Trophoblast cell (in vitro differentiated cells and primary cell): Measurements from ENCODE around the gene CRB2.

Experiments
- DNase-seq, 2 donors: peaks; one replicate each; pipeline ENCODE4 v3.0.0-alpha.2; 2016
- H2AFZ ChIP-seq: 2 replicates; pipeline ENCODE4 v1.6.1; 2013; ENCODE audit warnings: low read length, moderate library complexity, mild to moderate bottlenecking; ENCODE audit not compliant: insufficient read depth, poor library complexity
- H2AK5ac ChIP-seq: 2 replicates; pipeline ENCODE4 v1.6.1; 2013; ENCODE audit warnings: mild to moderate bottlenecking, low read length
- H2BK120ac ChIP-seq: 2 replicates; pipeline ENCODE4 v1.6.1; 2013; ENCODE audit warnings: low read length, mild to moderate bottlenecking, moderate library complexity; ENCODE audit not compliant: insufficient read depth, poor library complexity
- H2BK12ac ChIP-seq: 2 replicates; pipeline ENCODE4 v1.6.1; 2013; ENCODE audit warnings: mild to moderate bottlenecking, low read length, moderate library complexity
- H2BK5ac ChIP-seq: 2 replicates; pipeline ENCODE4 v1.6.1; 2013; ENCODE audit warnings: low read length, low read depth, moderate library complexity, mild to moderate bottlenecking; ENCODE audit not compliant: poor library complexity
- H3K14ac ChIP-seq: 2 replicates; pipeline ENCODE4 v1.6.1; 2013; ENCODE audit warnings: mild to moderate bottlenecking, low read length
- H3K18ac ChIP-seq: 2 replicates; pipeline ENCODE4 v1.6.1; 2013; ENCODE audit warnings: mild to moderate bottlenecking, low read length
- H3K23ac ChIP-seq: 2 replicates; pipeline ENCODE4 v1.6.1; 2013; ENCODE audit warnings: low read length
- H3K27ac ChIP-seq: 2 replicates; pipeline ENCODE4 v1.5.1; 2013; ENCODE audit warnings: low read depth, mild to moderate bottlenecking, inconsistent platforms, low read length, moderate library complexity
- H3K27me3 ChIP-seq: 2 replicates; pipeline ENCODE4 v1.6.1; 2013; ENCODE audit warnings: inconsistent platforms, mild to moderate bottlenecking, low read length, moderate library complexity; ENCODE audit not compliant: insufficient read depth
- H3K36me3 ChIP-seq, 2 experiments: 1 replicate in 1 of 2; 2 replicates in 1 of 2; pipeline ENCODE4 v1.6.1; 2013; ENCODE audit warnings: low read length in 2 of 2, mild to moderate bottlenecking in 2 of 2, moderate library complexity in 1 of 2; ENCODE audit not compliant: insufficient read depth in 2 of 2, control insufficient read depth in 1 of 2
- H3K4ac ChIP-seq: 2 replicates; pipeline ENCODE4 v1.6.1; 2013; ENCODE audit warnings: low read depth, mild to moderate bottlenecking, low read length, moderate library complexity
- H3K4me1 ChIP-seq, 2 experiments: 1 replicate in 1 of 2; 2 replicates in 1 of 2; pipeline ENCODE4 v1.6.1; 2013; ENCODE audit warnings: low read length in 2 of 2, mild to moderate bottlenecking in 2 of 2, moderate library complexity in 1 of 2; ENCODE audit not compliant: insufficient read depth in 2 of 2, control insufficient read depth in 1 of 2
- H3K4me2 ChIP-seq: 2 replicates; pipeline ENCODE4 v1.6.1; 2013; ENCODE audit warnings: inconsistent platforms, mild to moderate bottlenecking, low read length, moderate library complexity
- H3K4me3 ChIP-seq: 2 replicates; pipeline ENCODE4 v1.5.1; 2013; ENCODE audit warnings: mild to moderate bottlenecking, low read depth, low read length, inconsistent platforms
- H3K79me1 ChIP-seq: one replicate; pipeline ENCODE4 v1.6.1; 2013; ENCODE audit warnings: low read length
- H3K79me2 ChIP-seq: 2 replicates; pipeline ENCODE4 v1.6.1; 2013; ENCODE audit warnings: low read length, mild to moderate bottlenecking; ENCODE audit not compliant: control insufficient read depth, insufficient read depth, poor library complexity
- H3K9ac ChIP-seq: 2 replicates; pipeline ENCODE4 v1.6.1; 2013; ENCODE audit warnings: mild to moderate bottlenecking, low read length
- H3K9me3 ChIP-seq: 2 replicates; pipeline ENCODE4 v1.6.1; 2013; ENCODE audit warnings: low read depth, mild to moderate bottlenecking, control low read depth, inconsistent platforms, low read length; ENCODE audit not compliant: insufficient read depth
- H4K12ac ChIP-seq: 2 replicates; pipeline ENCODE4 v1.6.1; 2013; ENCODE audit warnings: low read depth, mild to moderate bottlenecking, low read length, moderate library complexity
- H4K8ac ChIP-seq: 2 replicates; pipeline ENCODE4 v1.6.1; 2013; ENCODE audit warnings: low read depth, mild to moderate bottlenecking, low read length, moderate library complexity
- H4K91ac ChIP-seq: one replicate; pipeline ENCODE4 v1.6.1; 2013; ENCODE audit warnings: low read depth, mild to moderate bottlenecking, low read length, moderate library complexity
- WGBS: extraction: QIAGEN DNeasy Blood & Tissue Kit; methylation state at CpG from one replicate; pipeline ENCODE4 v1.1.7; 2013; ENCODE audit warnings: missing lambda C conversion rate; ENCODE audit not compliant: insufficient read length, insufficient coverage; ENCODE audit errors: extremely low coverage; 5-methylcytosine and 5-hydroxymethylcytosine counted together

The CRB2 gene

DNA sequence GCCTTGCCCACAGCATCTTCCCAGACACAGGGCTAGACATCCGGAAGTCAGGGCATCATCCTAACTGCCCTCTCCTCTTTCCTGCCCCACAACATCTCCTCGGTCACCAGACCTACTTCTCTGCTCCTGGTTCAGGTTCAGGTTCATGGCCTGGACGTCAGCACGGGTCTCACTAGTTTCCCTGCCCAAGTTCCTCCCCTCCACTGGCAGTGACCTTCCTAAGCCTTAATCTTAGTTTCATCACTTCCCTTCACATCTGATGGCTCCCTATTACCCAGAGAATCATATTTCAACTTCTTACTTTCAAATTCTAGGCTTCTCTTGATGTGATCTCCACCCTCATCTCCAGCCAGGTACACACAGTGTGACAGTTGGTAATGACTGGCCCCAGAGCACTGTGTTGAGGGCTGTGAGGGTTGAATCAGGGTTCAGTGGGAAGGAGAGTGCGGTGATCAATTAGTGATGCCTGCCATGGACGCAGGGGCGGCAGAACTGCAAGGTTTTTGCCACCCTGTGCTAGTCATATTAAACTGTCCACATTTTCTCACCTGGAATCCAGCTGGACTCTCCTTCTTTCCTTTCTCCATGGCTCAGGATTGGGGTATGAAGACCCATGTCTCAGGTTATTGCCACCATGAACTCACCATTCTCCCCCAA lies 34.3 kb upstream of the CRB2 start:
- Histone ChIP-seq H3K9me3 (no peaks in the 10 kb centered on the region), H3K79me2 (no peaks in the 10 kb centered on the region), H2BK12ac (no peak overlapping the region), H2BK5ac (no peak overlapping the region), H2AK5ac (no peak overlapping the region), H2AFZ (no peak overlapping the region), H3K36me3 (no peaks in the 10 kb centered on the region), H3K9ac (no peak overlapping the region), H3K14ac (no peak overlapping the region), H4K91ac (no peak overlapping the region), H4K8ac (no peak overlapping the region), H3K4me1 (peaks cover 19 to 25% of the 10 kb centered on the region in 2 experiments), H2BK120ac (no peak overlapping the region), H4K12ac (no peak overlapping the region), H3K27ac (no peak overlapping the region), H3K4me3 (no peak overlapping the region), H3K4ac (no peak overlapping the region), H3K4me2 (no peak overlapping the region), H3K27me3 (no peaks in the 10 kb centered on the region), H3K79me1 (peaks cover 2% of the 10 kb centered on the region), H3K18ac (no peak overlapping the region), H3K23ac (no peak overlapping the region)
- no peak for DNase-seq
- no CpG with 5 or more reads among the region's 7 CpGs for WGBS

GRCh38 chr9:123322273-123323195 lies 33.5 kb upstream of the CRB2 start:
- Histone ChIP-seq H2BK5ac (no peak overlapping the region), H2BK12ac (no peak overlapping the region), H2BK120ac (no peak overlapping the region), H4K91ac (peak overlapping the region; percentile 13), H3K27me3 (no peaks in the 10 kb centered on the region), H4K12ac (no peak overlapping the region), H3K9me3 (no peaks in the 10 kb centered on the region), H2AFZ (peak overlapping the region; percentile 32), H2AK5ac (no peak overlapping the region), H3K4me3 (no peak overlapping the region), H4K8ac (no peak overlapping the region), H3K27ac (no peak overlapping the region), H3K23ac (no peak overlapping the region), H3K9ac (no peak overlapping the region), H3K4me2 (no peak overlapping the region), H3K4me1 (peaks cover 25 to 31% of the 10 kb centered on the region in 2 experiments), H3K18ac (no peak overlapping the region), H3K14ac (no peak overlapping the region), H3K79me1 (peaks cover 6% of the 10 kb centered on the region), H3K4ac (no peak overlapping the region), H3K79me2 (no peaks in the 10 kb centered on the region), H3K36me3 (no peaks in the 10 kb centered on the region)
- no peak for DNase-seq
- no CpG with 5 or more reads among the region's 11 CpGs for WGBS

GRCh38 chr9:123323196-123324013 lies 32.6 kb upstream of the CRB2 start:
- H3K18ac ChIP-seq: no peak overlapping the region
- no peak overlapping the region for H3K23ac ChIP-seq
- H3K9me3 ChIP-seq: no peaks in the 10 kb centered on the region
- H3K4me2 ChIP-seq: no peak overlapping the region
- H2BK12ac ChIP-seq: no peak overlapping the region
- no peak overlapping the region for H4K91ac ChIP-seq
- no peak overlapping the region for H2AFZ ChIP-seq
- no peak overlapping the region for H2BK5ac ChIP-seq
- no peaks in the 10 kb centered on the region for H3K79me2 ChIP-seq
- no peak for DNase-seq
- no peak overlapping the region for H2AK5ac ChIP-seq
- no peak overlapping the region for H4K8ac ChIP-seq
- H4K12ac ChIP-seq: no peak overlapping the region
- no peaks in the 10 kb centered on the region for H3K27me3 ChIP-seq
- H3K27ac ChIP-seq: no peak overlapping the region
- WGBS: no CpG with 5 or more reads among the region's 13 CpGs
- peaks cover 6% of the 10 kb centered on the region for H3K79me1 ChIP-seq
- no peak overlapping the region for H3K4ac ChIP-seq
- H3K14ac ChIP-seq: no peak overlapping the region
- peaks cover 31 to 39% of the 10 kb centered on the region in 2 experiments for H3K4me1 ChIP-seq
- no peak overlapping the region for H2BK120ac ChIP-seq
- no peaks in the 10 kb centered on the region for H3K36me3 ChIP-seq
- no peak overlapping the region for H3K9ac ChIP-seq
- no peak overlapping the region for H3K4me3 ChIP-seq

DNA sequence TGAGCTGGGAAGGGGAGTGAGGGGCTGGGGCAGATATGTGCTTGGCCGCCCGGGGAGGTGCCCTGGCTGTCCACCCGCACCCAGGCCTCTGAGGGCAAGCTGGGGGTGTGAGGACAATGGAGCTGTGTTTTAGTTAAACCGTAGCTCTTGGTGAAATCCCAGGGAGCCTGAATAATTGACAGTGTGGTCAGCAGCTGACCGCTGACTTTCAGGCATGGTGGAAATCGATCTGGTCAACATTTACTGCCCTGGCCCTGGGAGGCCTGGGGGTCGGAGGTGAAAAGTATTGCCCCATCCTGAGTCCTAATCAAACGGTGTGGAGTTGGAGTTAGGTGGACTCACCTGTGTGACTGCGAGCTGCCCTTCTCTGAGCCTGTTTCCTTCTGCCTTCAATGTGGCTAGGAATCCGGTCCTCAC lies 31.2 kb upstream of the CRB2 start:
- no peak overlapping the region for H4K12ac ChIP-seq
- H3K4me1 ChIP-seq: peaks cover 33 to 37% of the 10 kb centered on the region in 2 experiments
- H3K79me2 ChIP-seq: no peaks in the 10 kb centered on the region

More for the DNA sequence above, 31.2 kb upstream of the CRB2 start:
- Histone ChIP-seq H3K79me1 (peaks cover 8% of the 10 kb centered on the region), H2BK120ac (no peak overlapping the region), H2BK5ac (no peak overlapping the region), H2AFZ (no peak overlapping the region), H4K91ac (no peak overlapping the region), H3K4me2 (no peak overlapping the region), H3K18ac (no peak overlapping the region), H2AK5ac (no peak overlapping the region), H3K4ac (no peak overlapping the region), H3K23ac (no peak overlapping the region), H3K27me3 (no peaks in the 10 kb centered on the region), H2BK12ac (no peak overlapping the region), H3K4me3 (no peak overlapping the region), H3K9me3 (no peaks in the 10 kb centered on the region), H3K14ac (no peak overlapping the region), H3K27ac (no peak overlapping the region), H3K9ac (no peak overlapping the region), H4K8ac (no peak overlapping the region), H3K36me3 (no peaks in the 10 kb centered on the region)
- WGBS: no CpG with 5 or more reads among the region's 10 CpGs
- no peak for DNase-seq
